HepG2 (cell line): Measurements from ENCODE around the gene LILRB3. TPM values are rescaled to one million over a fixed set of nuclear protein-coding genes. Genes with fewer than 3 reads are reported as not detected.

Source experiments
- ATAC-seq: fragments of 200-7000 bp; cut with Tn5 transposase; 3 replicates; pipeline ENCODE4 v1.9.1; 2020; ENCODE audit warnings: mild to moderate bottlenecking, moderate library complexity
- BruUV-seq: library from RNA; stranded (reverse); fragments of 400-500 nt; replicated peaks from 2 replicates; lab custom pipeline; 2021; lab: Mats Ljungman, UMichigan
- CTCF ChIA-PET: fragments of 300-600 bp; formaldehyde crosslinking; extraction: SDS; loops from one replicate; lab custom pipeline; 2021; ENCODE audit warnings: low total read pairs, inconsistent platforms, low intra/inter-chr PET ratio; lab: Yijun Ruan, JAX
- POLR2A ChIA-PET: fragments of 350-600 bp; sonication (Branson Sonifier 250); formaldehyde crosslinking; loops from one replicate; lab custom pipeline; 2020; ENCODE audit warnings: antibody characterized with exemption, inconsistent platforms; lab: Yijun Ruan, JAX
- DNase-seq: peaks from one replicate; pipeline ENCODE4 v3.0.0-alpha.2; 2015; ENCODE audit warnings: low spot score
- FAIRE-seq: peaks from 3 replicates; lab custom pipeline; 2011; peaks lifted over from hg19 to GRCh38; lab: Jason Lieb, UNC
- H2AFZ ChIP-seq: one replicate; pipeline ENCODE4 v1.6.1; 2011; ENCODE audit warnings: low read length, inconsistent platforms
- H3K27ac ChIP-seq: fragments of 300-600 bp; 3 replicates; pipeline ENCODE4 v1.8.0; 2011; ENCODE audit warnings: mixed run types, mild to moderate bottlenecking, mixed read lengths, low read length, inconsistent platforms; ENCODE audit not compliant: insufficient read depth; ENCODE audit errors: extremely low read length
- H3K27me3 ChIP-seq, 2 experiments: fragments of 200-600 bp in 1 of 2; 2 replicates in 1 of 2; 3 replicates in 1 of 2; pipeline versions ENCODE4 v1.6.0 to v1.8.0; 2011; ENCODE audit warnings: low read length in 2 of 2, mild to moderate bottlenecking in 2 of 2, moderate library complexity in 2 of 2, inconsistent platforms in 1 of 2; ENCODE audit not compliant: insufficient read depth in 2 of 2, control insufficient read depth in 1 of 2
- H3K36me3 ChIP-seq, 2 experiments: fragments of 200-600 bp in 1 of 2; replicated peaks in 1 of 2; 2 replicates in 1 of 2; 3 replicates in 1 of 2; pipeline versions ENCODE4 v1.5.1 to v1.8.0; 2011; ENCODE audit warnings: low read length in 2 of 2, inconsistent platforms in 1 of 2; ENCODE audit not compliant: insufficient read depth in 2 of 2, control insufficient read depth in 1 of 2
- H3K4me1 ChIP-seq: 2 replicates; pipeline ENCODE4 v1.5.1; 2012; ENCODE audit warnings: low read length, inconsistent platforms; ENCODE audit not compliant: insufficient read depth
- H3K4me2 ChIP-seq: 2 replicates; pipeline ENCODE4 v1.6.0; 2011; ENCODE audit warnings: low read depth, low read length, inconsistent platforms
- H3K4me3 ChIP-seq, 3 experiments: fragments of 200-600 bp in 1 of 3; sonication (generic), shearing (Covaris generic) in 1 of 3; replicated peaks in 1 of 3; 2 replicates each; pipeline ENCODE4 v1.5.1; 2011 to 2016; ENCODE audit warnings: low read length in 3 of 3, inconsistent platforms in 2 of 3, low read depth in 2 of 3, mild to moderate bottlenecking in 2 of 3, control low read depth in 1 of 3, mixed read lengths in 1 of 3; ENCODE audit not compliant: insufficient read depth in 1 of 3
- H3K79me2 ChIP-seq: one replicate; pipeline ENCODE4 v1.6.1; 2011; ENCODE audit warnings: low read length, inconsistent platforms; ENCODE audit not compliant: insufficient read depth
- H3K9ac ChIP-seq: 2 replicates; pipeline ENCODE4 v1.6.0; 2011; ENCODE audit warnings: mild to moderate bottlenecking, low read depth, low read length, inconsistent platforms; ENCODE audit not compliant: insufficient read depth
- H3K9me3 ChIP-seq: 2 replicates; pipeline ENCODE4 v1.5.1; 2012; ENCODE audit warnings: mild to moderate bottlenecking, low read length
- H4K20me1 ChIP-seq: 2 replicates; pipeline ENCODE4 v1.6.0; 2011; ENCODE audit warnings: inconsistent platforms, mild to moderate bottlenecking, low read length, moderate library complexity; ENCODE audit not compliant: insufficient read depth
- CSRNP1 ChIP-seq: sonication (generic); formaldehyde crosslinking; IDR thresholded peaks from 2 replicates; pipeline ENCODE4 v1.8.1; 2023; ENCODE audit warnings: mild to moderate bottlenecking, missing genetic modification reagents
- FOXP4 ChIP-seq: sonication (generic); formaldehyde crosslinking; IDR thresholded peaks from 2 replicates; pipeline ENCODE4 v1.4.0; 2020; ENCODE audit warnings: missing genetic modification reagents
- LBX2 ChIP-seq: sonication (generic); formaldehyde crosslinking; IDR thresholded peaks from 2 replicates; pipeline ENCODE4 v1.5.0; 2020; ENCODE audit warnings: missing genetic modification reagents, mild to moderate bottlenecking, borderline replicate concordance
- MYNN ChIP-seq: sonication (generic); formaldehyde crosslinking; IDR thresholded peaks from 2 replicates; pipeline ENCODE4 v1.4.0; 2020; ENCODE audit warnings: mild to moderate bottlenecking, low read depth, missing genetic modification reagents
- RNF219 ChIP-seq: sonication (generic); formaldehyde crosslinking; IDR thresholded peaks from 2 replicates; pipeline ENCODE4 v1.5.0; 2020; ENCODE audit warnings: mild to moderate bottlenecking, missing genetic modification reagents
- ZBTB7B ChIP-seq: sonication (generic); formaldehyde crosslinking; IDR thresholded peaks from 2 replicates; pipeline ENCODE4 v1.4.0; 2020; ENCODE audit warnings: missing genetic modification reagents
- ZNF292 ChIP-seq: sonication (generic); formaldehyde crosslinking; IDR thresholded peaks from 2 replicates; pipeline ENCODE4 v1.8.1; 2022; ENCODE audit warnings: mild to moderate bottlenecking, low read depth, missing genetic modification reagents, borderline replicate concordance
- ZNF562 ChIP-seq: sonication (generic); formaldehyde crosslinking; IDR thresholded peaks from 2 replicates; pipeline ENCODE4 v1.8.0; 2022; ENCODE audit warnings: missing genetic modification reagents, borderline replicate concordance
- ZNF614 ChIP-seq: IDR thresholded peaks from 2 replicates; pipeline ENCODE4 v1.6.1; 2018; ENCODE audit warnings: missing biosample characterization, missing genetic modification reagents, inconsistent platforms, borderline replicate concordance
- ZNF629 ChIP-seq: sonication (generic); formaldehyde crosslinking; conservative IDR thresholded peaks from 2 replicates; pipeline ENCODE4 v1.5.0; 2020; ENCODE audit warnings: missing genetic modification reagents
- WGBS: methylation state at CpG from one replicate; pipeline ENCODE4 v1.1.6; 2017; ENCODE audit warnings: low lambda C conversion rate; 5-methylcytosine and 5-hydroxymethylcytosine counted together
- in situ Hi-C: cut with HindIII; loops from 2 replicates; pipeline ENCODE4 v1.10.0; 2017; ENCODE audit warnings: low pct_unique_long_range_greater_than_20kb; ENCODE audit not compliant: extremely low pct_ligation_motif_present
- intact Hi-C: fragments of 100-400 bp; cut with micrococcal nuclease; formaldehyde crosslinking; loops from one replicate; pipeline ENCODE4 v1.10.0; 2022; ENCODE audit not compliant: unreplicated experiment
- polyA plus RNA-seq, 8 experiments: library from polyadenylated mRNA; depleted of rRNA in 3 of 8; stranded (reverse) in 7 of 8; unstranded in 1 of 8; fragments of >200 nt; fragmentation: Illumina TruSeq in 4 of 8; extraction: Trizol in 4 of 8; gene quantifications; 2 replicates each; pipeline versions ENCODE4 v1.2.1 to v1.2.3, GENCODE V29; 2011 to 2016; ENCODE audit warnings: low read depth in 4 of 8, missing spikeins in 1 of 8, mixed read lengths in 1 of 8; ENCODE audit not compliant: insufficient read depth in 1 of 8
- total RNA-seq, 5 experiments: library from RNA; depleted of rRNA; stranded (reverse); fragments of >200 nt; fragmentation: Illumina TruSeq; extraction: Trizol; gene quantifications; 2 replicates each; pipeline ENCODE4 v1.2.3, GENCODE V29; 2016; ENCODE audit warnings: low read depth in 1 of 5

The LILRB3 gene
- total and polyA plus RNA-seq, 2 of the 13 experiments (the other 11 are each of a cell fraction or from before 2014, with no cell fraction given), result 0.22 TPM; not detected in 1

- ATAC-seq, result no peak
- BruUV-seq, result no TSS peak
Observed at GRCh38 chr19:54257116-54257480, 34.3 kb upstream of the LILRB3 start, which contains the start of gene LILRB5. LILRB5 (minus strand) TSS chr19:54257273; CDS start chr19:54257193, 80 bp downstream.

More at GRCh38 chr19:54257116-54257480, 34.3 kb upstream of the LILRB3 start, which contains the start of gene LILRB5:
- Histone ChIP-seq H3K4me1 (no peaks in the 10 kb centered on the region), H3K4me2 (no peak within 1 kb of the TSS), H3K36me3 (no peaks in the 10 kb centered on the region), H3K27ac (no peak within 1 kb of the TSS), H2AFZ (no peak within 1 kb of the TSS), H3K79me2 (no peaks in the 10 kb centered on the region), H3K9ac (no peak within 1 kb of the TSS), H3K27me3 (peaks cover 9 to 69% of the 10 kb centered on the region in 2 experiments; a peak in 4 of 5 replicates), H3K9me3 (no peaks in the 10 kb centered on the region), H3K4me3 (no peak within 1 kb of the TSS), H4K20me1 (no peaks in the 10 kb centered on the region)
- intact Hi-C loops (no loop called here), in situ Hi-C loops (no loop called here)
- no peak for FAIRE-seq
- TF ChIP-seq FOXP4 (CRISPR knock-in tag) (no peak), ZBTB7B (CRISPR knock-in tag) (no peak), LBX2 (CRISPR knock-in tag) (no peak), ZNF292 (CRISPR knock-in tag) (no peak), ZNF629 (no peak), ZNF562 (no peak), MYNN (CRISPR knock-in tag) (no peak), ZNF614 (CRISPR knock-in tag) (no peak), CSRNP1 (no peak), RNF219 (no peak)
- 57% methylated on average over 1 of the region's 9 CpGs for WGBS
- no peak for DNase-seq
- POLR2A ChIA-PET, result interaction anchor here (1.0 kb wide), 1 partner anchor 56 kb away, joined by 3 read pairs; the partner anchor contains the start of gene RPS9
- CTCF ChIA-PET, result no interaction called here
